Daoy (cell line): ENCODE data around the gene SLC28A1. TPM values are rescaled to one million over a fixed set of nuclear protein-coding genes. Genes with fewer than 3 reads are reported as not detected.

Source experiments
- DNase-seq: peaks from one replicate; pipeline ENCODE4 v3.0.0-alpha.2; 2015; ENCODE audit warnings: low read depth
- total RNA-seq: library from RNA; depleted of rRNA; stranded (reverse); fragments of >200 nt; shearing (Covaris generic); gene quantifications from 2 replicates; pipeline ENCODE4 v1.2.3, GENCODE V29; 2014

SLC28A1 gene
- total RNA-seq, 1 experiment from 2014 or later: not detected

DNA sequence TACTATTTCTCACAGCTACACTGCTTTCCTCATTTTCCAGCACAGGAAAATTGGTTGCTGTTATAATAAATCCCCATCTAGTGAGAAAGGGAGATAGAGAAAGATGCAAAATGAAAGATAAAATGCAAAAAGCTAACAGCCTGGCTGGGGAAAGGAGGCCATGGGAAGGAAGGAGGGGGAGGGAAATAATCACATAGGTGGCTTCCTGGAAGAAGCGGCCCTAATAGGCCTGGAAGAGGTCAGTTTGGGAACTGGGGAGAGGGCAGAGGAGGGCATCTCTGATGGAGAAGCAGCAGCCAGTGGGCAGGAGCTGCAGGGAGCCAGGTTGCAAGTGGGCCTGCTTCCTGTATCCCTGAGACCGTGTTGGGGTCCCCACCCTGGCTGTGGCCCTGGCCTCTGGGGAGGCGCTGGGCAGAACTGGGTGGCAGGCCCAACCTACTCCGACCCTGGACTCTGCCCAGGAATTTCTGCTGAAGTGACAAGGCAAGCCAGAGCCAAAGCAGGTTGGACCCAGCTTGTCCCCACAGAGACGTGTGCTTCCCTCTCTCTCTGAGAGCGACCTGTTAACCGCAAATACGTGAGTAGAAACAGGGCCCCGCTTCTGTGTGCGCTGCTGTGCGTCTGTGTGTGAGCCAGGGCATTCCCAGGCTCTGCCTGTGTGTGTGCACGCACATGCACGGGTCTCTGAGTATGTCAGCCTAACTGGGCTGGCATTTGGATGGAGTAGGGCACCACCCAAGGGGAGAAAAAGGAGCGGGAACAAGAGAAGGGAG lies 1.9 kb downstream of the SLC28A1 start:
- DNase-seq: no peak

DNA sequence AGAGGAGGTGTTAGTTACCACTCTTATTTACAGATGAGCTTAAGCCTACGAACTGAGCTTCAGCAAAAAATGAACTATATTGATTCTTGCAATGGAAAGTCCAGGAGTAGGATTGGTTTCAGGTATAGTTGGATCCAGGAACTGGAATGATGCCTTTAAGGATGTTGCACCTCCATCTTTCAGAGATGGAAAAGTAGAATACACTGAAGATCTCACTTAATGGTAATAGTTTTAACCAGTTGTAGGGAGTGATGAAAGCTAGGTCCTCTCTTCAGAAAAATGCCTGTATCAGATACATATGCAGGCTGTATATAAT lies 2.5 kb downstream of the SLC28A1 start:
- no peak for DNase-seq

DNA sequence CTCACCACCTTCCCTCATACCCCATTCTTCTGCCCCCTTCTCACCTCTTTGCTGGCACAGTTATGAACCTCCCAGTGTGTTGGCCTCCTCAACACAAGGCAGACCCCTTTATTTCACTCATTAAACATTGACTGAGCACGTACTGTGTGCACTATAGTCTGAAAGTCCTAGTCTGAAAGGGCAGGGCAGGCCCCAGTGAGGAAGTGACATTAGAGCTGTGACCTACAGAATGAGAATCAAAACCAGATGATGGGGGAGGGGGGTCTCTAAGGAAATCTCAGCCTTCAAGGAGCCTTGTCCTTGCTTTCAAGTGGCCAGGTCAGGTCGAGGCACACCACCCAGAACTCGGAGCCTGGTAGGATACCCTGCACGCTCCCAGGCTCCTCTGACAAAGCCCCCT lies 3.5 kb downstream of the SLC28A1 start:
- no peak for DNase-seq

DNA sequence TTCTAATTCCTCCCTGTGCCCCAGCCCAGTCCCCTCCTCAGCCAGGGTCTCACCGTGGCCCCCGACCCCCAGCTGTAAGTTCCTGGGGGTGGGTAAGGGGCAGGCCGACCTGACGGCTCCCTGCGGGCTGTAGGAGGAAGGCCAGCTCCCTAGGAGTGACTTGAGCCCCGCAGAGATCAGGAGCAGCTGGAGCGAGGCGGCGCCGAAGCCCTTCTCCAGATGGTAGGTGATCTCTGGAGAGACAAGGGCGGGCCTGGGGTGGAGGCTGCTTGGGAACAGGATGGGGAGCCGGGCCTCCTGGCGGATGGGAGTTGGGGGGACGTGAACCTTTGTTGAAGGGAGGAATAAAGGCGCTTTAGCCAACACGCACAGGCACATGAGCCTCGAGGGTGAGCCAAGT lies 4.2 kb downstream of the SLC28A1 start:
- DNase-seq: no peak

DNA sequence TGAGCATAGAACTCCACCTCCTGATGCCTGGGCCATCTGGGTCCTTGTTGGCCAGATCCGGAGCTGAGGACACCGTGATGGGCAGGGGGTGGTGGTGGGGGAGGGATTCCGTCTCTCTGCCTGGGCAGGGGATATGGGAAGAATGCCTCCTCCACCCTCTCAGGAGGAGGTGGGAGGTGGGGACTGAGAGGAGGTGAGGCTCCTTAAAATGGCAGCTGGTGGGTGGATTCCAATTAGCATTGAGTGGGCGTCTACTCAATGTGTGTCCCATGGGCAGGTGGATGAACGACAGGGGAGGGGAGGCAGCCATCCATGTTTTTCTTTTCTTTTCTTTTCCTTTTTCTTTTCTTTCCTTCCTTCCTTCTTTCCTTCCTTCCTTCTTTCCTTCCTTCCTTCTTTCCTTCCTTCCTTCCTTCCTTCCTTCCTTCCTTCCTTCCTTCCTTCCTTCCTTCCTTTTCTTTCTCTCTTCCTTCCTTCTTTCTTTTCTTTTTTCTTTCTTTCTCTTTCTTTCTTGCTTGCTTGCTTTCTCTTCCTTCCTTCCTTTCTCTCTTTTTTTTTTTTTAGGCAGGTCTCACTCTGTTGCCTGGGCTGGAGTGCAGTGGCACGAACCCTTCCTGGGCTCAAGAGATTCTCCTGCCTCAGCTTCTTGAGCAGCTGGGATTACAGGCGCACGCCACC lies 5.0 kb downstream of the SLC28A1 start:
- DNase-seq: no peak

DNA sequence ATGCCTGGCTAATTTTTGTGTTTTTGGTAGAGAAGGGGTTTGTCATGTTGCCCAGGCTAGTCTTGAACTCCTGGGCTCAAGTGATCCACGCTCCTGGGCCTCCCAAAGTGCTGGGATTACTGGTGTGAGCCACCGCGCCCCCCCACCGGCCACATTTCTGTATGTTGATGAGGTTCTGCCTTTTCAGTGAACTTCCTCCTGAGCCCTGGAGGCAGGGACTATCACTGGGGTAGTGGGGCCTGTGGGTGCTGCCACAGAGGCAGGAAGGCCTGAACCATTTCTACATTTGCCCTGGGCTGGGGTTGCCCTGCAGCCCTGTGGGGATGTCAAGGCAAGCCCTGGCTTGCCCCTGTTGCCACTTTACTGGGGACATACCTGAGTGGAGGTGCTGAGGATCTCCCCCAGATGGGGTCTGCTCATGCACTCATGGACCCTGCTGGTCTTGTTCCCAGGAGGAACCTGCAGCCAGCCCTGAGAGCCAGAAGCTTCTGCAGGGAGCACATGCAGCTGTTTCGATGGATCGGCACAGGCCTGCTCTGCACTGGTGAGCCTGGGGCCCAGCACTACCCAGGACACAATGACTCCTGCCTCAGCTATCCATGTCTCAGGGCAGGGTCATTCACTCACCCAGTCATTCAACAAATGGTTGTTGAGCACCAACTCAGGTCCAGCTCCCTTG lies 5.7 kb downstream of the SLC28A1 start:
- DNase-seq: no peak

DNA sequence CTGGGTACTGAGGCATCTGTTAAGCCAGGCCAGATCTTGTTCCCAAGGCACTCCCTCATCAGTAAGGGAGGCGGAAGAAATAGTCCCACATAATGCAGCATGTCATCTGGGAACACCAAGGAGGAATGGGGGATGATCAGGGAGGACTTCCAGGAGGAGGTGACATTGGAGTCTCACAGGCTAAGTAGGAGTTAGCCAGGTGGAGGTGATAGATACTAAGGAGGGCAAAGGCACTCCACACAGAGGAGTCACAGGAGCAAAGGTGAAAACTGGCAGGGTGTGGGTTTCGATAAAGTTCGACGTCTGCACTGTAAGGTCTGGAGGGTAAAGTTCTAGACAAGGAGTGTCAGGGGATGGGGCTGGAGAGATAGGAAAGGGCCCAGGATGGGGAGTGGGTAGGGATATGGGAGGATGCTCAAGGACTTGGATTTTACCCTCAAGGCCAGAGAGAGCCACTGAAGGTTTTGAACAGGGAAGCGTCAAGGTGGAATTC lies 6.3 kb downstream of the SLC28A1 start:
- no peak for DNase-seq

DNA sequence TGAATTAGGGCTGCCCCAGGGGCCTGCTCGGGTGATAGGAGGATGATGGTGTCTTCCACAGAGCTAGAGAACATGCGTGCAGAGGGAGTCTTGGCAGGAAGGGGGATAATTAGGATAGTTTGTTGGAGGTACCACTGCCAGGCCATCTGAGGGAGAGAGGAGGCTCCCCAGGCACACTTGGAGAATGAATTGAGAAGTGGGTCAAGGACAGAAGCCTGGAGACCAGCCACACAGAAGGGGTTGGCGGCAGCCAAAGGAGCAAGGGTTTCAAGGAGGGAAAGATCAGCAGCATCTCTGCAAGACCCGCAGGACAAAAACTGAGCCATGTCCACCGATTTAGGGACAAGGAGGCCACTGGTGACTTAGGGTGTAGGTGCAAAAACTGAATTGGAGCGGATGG lies 6.9 kb downstream of the SLC28A1 start:
- DNase-seq: no peak

DNA sequence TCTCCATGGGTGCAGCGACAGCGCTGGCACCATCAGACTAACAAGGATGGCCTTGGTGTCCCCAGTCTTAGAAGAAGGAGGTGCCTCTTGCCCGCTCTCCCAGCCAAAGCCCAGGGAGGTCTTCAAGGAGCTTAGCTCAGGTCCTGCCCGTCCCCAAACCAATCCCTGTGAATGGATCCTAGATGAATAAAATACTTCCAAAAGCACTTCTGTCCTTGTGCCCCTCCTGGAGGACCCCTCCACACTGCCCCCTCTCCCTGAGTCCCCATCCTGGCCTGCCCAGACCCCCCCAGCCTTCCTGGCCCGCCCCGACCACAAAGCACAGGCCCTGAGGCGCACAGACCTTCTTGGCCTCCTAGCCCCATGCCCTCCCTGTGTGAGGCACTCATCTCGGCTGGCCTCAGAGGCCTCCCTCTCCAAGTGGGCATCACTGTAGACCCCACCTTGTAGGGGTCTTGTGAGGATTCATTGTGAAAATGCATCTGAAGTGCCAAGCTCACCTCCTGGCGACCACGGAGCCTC lies 8.4 kb downstream of the SLC28A1 start:
- DNase-seq: no peak

DNA sequence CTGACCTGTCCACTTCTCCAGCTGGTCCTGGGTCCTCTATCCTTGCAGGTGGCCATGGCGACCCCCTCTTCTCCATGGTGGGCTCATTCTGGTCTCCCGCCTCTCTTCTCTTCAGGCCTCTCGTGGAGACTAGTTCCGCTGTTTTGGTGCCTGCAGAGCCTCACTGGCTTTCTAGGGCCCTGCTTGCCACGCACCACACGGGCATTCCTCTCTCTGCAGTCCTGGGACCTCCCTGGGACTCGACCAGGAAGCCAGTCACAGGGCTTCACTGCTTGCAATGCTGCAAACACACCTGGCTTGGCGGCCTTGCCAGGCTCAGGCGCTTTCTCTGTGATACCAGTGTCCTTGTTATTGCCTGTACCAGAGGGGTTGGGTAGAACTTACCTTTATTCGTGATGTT lies 9.1 kb downstream of the SLC28A1 start:
- no peak for DNase-seq

DNA sequence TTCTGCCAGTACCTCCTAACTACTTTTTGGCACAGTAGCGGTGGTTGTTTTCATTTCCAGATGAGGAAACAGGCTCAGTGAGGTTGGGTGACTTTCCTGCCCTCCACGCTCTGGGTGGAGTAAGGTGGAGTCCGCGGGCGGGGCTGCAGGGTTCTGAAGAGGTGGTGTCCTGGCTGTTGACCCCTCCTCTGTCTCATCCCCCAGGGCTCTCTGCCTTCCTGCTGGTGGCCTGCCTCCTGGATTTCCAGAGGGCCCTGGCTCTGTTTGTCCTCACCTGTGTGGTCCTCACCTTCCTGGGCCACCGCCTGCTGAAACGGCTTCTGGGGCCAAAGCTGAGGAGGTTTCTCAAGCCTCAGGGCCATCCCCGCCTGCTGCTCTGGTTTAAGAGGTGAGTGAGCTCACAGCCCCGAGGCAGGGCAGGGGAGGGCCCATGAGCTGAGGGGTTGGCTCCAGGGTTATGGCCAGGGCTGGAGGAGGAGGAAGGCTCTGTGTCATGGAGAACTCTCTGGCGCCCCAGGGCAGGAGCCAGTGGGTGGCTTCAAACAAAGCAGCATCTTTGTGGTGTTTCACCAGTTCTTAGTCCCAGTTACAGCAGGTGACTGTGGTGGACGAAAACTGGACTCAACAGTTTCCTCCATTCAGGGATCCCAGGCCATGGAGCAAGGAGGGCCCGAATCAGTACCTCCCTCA lies 10.4 kb downstream of the SLC28A1 start:
- DNase-seq: no peak

DNA sequence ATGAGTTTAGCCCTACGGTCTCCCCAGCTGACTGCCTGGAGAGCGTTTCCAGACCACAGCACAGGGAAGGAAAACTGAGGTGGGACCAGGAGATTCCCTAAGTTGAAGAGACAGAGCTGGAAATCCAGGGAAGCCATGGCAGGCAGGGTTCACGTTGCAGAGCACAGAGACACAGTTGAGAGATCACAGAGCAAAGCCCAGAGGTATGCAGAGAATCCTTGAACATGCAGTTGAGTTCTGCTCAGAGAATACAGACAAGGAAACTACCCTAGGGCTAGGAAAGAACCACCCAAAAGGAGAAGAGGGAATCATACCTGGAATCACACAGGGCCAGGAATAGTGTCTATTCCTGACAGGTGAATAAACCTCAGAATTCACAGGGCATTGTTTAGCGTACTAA lies 14.3 kb downstream of the SLC28A1 start:
- DNase-seq: no peak

DNA sequence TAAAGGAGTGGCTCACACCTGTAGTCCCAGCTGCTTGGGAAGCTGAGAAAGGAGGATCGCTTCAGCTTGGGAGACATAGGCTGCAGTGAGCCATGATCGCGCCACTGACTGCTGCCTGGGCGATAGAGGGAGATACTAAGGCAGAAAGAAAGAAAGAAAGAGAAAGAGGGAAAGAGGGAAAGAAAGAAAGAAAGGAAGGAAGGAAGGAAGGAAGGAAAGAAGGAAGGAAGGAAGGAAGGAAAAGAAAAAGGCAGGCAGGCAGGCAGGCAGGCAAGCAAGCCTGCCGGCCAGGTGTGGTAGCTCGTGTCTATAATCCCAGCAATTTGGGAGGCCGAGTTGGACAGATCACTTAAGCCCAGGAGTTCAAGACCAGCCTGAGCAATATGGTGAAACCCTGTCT lies 15.3 kb downstream of the SLC28A1 start:
- no peak for DNase-seq

DNA sequence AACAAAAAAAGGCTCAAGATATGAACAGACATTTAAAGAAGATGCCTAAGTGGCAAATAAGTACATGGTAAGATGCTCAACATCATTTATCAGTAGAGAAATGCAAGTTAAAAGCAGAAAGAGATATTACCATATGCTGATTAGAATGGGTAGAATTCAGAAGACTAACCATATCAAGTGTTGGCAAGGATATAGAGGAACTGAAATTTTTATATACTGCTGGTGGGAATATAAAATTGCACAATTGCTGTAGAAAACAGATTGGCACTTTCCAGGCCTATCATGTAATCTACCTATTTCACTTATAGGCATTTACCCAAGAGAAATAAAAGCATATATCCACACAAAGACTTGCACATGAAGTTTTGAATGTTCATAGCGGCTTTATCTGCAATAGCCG lies 17.1 kb downstream of the SLC28A1 start:
- no peak for DNase-seq

DNA sequence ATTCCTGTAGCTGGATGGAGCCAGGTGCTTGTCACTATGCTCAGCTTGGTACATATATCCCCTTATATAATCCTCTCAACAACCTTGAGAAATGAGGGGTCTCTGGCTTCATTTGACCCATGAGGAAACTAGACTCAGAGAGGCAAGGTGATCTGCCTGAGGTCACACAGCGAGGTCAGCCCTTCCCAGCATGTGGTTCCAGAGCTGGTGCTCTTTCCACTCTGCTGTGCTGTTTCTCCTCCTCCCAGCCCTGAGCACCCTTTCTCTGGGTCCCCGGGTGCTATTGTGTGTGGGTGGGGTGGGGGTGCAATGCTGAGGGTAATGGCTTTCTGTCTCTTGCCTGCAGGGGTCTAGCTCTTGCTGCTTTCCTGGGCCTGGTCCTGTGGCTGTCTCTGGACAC lies 19.3 kb downstream of the SLC28A1 start:
- DNase-seq: no peak

DNA sequence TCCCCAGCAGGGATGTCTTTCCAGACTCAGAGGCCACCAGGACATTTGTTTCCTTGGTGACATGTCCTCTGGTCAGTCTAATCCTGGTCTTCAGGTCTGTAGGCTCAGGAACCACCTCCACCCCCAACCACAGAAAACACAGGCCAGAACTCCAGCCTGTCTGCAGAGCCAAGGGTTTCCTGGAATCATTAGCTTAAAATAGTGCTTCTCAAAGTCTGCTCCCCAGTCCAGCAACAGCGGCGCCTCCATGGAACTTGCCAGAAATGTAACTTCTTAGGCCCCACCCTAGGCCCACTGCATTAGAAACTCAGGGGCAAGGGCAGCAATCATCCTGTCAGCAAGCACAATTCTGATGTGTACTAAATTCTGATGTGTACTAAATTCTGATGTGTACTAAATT lies 20.0 kb downstream of the SLC28A1 start:
- DNase-seq: no peak

DNA sequence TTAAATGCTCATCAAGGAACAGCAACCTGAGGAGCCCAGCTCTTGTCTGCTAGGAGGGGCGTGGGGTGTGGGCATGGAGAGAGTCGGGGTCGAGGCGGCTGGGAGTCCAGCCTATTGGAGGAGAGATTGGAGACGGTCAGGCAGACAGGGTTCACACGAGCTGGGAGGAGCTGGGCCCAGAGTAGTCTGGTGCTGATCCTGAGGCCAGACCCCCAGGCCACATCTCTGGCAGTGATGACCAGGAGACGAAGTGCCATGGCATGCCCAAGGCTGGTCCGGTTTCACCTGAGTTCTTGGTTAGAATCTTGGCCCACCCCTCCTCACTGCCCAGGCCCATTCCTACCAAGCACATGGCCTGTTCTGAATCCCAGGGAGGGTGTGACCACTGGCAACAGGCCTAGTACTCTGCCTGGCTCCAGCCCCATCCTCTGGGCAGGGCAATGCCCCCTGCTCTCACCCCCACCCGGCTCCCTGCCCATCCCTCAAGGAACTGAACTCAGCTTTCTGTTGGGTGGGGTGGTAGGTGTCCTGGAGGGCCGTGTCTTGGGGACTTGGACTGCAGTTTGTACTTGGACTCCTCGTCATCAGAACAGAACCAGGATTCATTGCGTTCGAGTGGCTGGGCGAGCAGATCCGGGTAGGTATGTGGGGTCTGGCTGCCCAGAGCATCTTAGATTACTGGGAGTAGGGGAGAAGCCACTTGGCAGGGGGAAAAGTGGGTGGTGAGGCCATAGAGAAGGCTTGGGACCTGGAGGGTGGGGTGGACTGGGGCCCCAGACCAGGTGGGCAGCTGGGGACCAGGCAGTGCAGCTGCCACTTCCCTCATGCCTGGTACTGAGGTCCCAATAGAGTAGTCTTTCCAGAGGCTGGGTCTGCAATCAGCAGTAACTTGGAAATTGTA lies 20.8 kb downstream of the SLC28A1 start:
- no peak for DNase-seq

DNA sequence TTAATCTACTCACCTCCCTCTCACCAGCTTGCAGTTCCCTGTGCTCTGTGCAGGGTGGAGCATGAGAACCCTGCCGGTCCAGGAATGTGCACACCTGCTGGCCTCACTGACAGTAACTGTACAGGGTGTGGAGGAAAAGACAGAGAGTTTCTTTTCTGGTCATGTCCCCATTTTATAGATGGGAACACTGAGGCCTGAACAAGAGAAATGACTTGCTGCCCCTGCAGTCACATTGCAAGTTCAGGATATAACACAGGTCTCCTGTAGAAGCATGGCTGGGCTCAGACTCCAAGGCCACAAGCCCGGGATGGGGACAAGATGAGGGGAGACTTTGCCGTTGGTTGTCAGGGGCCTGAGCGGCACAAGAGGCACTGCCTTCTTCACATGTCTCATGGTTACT lies 23.3 kb downstream of the SLC28A1 start:
- no peak for DNase-seq

DNA sequence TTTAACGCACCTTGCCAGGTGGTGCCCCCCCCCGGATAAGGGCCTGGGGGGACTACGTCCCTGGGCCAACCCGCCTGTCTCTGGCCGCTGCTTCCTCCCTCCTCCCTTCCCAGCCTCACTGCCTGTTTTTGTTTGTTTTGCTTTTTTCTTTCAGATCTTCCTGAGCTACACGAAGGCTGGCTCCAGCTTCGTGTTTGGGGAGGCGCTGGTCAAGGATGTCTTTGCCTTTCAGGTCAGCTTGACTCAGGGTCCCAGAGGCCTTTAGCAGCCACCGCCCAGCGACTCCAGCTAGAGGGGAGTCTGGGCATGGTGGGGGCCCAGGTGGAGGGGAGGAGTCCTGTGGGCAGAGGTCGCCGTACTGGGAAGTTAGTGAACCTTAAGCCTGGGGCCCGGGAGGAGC lies 24.1 kb downstream of the SLC28A1 start:
- DNase-seq: no peak

DNA sequence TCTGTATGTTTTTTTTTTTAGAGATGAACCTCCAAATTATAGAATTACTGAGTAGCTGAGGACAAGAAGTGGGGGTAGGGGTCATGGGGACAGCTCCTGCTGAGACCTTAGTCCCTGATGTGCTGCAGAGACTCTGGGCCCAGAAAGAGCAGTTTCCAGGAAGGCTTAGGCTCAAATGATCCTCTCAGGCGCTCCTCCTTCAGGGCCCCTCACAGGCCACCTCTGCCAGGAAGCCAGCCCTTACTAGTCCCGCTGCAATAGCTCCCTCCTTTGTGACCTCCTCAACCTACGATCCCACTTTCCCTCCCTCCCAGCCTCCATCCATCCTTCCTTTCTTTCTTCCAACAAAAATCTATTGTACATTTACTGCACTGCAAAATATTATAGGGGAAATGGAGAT lies 24.6 kb downstream of the SLC28A1 start:
- DNase-seq: no peak

DNA sequence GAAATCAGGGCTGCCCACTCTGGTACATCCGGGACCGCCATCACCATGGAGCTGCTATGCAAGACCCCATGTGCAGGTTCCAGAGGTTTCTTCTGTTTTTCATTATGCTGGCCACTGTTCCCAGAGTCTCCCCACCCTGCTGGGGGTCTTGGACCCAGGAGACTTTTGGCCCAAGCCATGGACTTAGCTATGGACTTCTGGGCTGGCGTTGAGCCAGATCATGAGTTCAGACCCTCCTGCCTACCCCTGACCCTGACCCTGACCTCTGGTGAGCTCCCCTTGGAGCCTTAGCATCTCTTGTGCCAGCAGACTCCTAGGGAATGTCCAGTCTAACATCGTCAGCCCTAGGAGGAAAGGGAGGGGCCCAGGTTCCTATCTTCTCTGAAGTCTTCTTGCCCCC lies 25.3 kb downstream of the SLC28A1 start:
- DNase-seq: no peak
